Measurements from ENCODE around the gene LCN15.
A peak's percentile ranks its signal among the peaks of the same experiment; 100 is the strongest.
"Not testable (repeated sequence)": the region's sequence is repeated elsewhere in the genome, so short reads cannot be mapped to it uniquely, and the experiment has no call there.

LCN15 gene

DNA sequence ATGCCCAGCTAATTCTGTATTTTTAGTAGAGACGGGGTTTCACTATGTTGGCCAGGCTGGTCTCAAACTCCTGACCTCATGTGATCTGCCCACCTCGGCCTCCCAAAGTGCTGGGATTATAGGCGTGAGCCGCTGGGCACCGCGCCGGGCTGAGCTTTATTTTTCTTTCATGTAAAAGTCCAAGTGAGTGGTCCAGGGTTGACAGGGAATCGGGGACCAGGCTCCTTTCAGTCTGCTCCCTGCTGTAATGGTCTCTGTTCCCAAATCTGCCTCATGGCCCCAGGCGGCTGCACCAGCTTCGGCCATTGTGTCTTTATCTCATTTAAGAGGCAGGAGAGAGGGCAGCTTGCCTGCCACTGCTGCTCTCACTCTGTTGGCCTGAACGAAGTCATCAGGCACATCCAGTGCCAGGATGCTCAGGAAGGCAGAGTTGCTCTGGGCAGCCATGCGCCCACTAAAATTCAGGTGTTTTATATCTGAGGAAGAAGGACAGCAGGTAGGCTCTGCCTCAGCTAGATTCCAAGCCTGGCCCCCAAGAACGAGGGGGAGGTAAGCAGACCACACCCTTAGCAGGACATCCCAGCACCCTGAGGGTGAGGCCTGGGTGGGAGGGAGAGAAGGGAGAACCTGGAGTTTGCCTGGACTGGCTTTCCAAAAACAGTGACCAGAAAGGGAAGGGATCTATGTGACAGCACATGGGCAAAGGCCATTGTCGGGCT is 30.1 kb upstream of the LCN15 start:
- no peak for DNase-seq

DNA sequence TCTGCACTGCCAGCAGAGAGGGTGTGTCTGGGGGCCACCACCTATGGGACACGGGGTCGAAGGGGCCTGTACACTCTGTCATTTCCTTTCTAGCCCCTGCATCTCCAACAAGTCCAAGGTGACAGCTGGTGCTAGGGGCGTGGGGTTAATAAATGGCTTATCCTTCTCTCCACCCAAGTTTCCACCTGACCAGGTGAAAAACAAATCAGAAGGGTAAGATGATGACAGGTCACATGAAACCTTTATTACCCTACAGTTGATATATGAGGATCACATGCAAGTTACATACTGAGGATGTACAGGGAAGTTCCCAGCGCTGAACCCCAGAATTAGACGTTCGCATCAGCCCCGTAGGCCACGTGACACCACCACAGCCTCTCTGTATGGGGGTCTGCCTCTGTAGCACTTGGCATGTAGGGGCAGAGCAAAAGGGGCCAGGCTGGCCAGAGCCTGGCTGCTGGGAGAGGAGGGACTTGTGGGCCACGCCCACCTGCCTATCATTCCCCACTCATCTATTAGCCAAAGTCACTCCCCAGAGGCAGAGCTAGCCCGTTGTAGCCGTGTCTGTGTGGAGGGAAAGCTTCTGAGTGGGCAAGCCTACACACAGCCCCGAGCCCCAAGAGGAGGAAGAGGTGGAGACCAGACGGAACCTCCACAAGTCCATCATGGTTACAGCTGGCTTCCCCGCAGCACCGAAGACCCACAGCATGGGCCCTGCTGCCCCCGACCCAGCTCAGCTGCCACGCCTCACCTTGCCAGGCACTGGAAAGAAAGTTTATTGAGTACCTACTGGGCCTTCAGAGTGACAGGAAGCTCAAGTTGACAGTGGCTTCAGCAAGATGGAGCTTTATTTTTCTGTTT is 29.0 kb upstream of the LCN15 start:
- no peak for DNase-seq

DNA sequence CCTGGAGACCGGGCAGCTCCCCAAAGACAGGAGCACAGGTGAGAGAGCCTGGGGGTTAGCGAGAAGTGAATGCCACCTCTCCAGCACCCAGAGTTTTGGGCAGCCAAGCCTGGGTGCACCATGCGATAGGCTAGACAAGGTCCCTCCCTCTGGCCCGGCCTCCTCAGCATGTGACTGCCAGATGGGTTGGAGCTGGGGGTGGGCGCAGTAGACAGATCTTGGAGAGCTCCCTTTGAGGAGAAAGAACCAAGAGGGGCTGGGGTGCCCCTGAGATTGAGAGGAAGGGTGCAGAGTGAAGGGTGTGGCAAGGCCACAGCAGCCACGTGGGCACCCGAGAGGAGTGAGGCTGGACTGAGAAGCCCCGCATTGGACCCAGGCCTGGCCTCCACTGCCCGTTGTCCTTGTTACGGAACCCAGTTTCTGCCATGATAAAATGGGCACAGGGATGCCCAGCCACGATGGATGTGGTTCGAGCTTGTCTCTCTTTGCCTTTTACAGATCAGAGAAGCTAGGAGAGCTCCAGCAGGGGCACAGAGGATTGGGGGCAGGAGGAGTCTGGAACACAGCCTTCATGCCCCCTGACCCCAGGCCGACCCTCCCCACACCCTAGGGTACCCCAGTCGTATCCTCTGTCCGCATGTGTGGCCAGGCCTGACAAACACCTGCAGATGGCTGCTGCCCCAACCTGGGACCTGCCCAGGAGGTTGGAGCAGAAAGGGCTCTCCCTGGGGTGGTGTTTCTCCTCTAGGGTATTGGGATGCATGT is 28.2 kb upstream of the LCN15 start:
- DNase-seq, result no peak

DNA sequence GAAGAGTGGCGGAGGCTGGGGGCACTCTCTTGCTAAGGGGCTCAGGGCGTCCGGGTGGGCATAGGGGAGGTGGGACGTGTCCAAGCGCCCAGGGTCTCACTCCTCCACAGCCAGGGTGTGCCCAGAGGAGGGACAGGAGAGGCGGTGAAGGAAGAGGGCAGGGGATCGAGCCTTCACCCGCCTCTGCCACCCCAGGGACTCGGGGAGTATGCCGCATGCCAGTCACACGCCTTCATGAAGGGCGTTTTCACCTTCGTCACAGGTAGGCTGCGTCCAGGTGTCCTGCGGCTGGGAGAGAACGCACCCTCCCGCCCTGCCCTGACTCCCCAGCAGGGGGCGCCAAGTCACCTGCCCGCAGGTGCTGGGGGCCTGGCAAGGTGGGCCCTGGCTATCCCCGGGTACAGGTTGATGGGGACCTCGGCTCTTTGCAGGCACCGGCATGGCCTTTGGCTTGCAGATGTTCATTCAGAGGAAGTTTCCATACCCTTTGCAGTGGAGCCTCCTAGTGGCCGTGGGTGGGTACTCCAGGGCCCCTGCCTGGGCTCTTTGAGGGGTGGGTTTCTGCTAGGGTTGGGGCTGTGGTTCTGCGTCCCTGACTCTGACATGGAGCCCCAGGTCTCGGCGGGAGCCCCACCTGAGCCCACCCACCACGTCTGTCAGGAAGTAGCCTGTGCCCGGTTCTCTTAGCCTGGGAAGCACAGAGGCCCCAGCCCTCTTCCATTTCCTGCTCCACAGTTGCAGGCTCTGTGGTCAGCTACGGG is 27.4 kb upstream of the LCN15 start:
- peak; percentile 39 to 46 for DNase-seq

DNA sequence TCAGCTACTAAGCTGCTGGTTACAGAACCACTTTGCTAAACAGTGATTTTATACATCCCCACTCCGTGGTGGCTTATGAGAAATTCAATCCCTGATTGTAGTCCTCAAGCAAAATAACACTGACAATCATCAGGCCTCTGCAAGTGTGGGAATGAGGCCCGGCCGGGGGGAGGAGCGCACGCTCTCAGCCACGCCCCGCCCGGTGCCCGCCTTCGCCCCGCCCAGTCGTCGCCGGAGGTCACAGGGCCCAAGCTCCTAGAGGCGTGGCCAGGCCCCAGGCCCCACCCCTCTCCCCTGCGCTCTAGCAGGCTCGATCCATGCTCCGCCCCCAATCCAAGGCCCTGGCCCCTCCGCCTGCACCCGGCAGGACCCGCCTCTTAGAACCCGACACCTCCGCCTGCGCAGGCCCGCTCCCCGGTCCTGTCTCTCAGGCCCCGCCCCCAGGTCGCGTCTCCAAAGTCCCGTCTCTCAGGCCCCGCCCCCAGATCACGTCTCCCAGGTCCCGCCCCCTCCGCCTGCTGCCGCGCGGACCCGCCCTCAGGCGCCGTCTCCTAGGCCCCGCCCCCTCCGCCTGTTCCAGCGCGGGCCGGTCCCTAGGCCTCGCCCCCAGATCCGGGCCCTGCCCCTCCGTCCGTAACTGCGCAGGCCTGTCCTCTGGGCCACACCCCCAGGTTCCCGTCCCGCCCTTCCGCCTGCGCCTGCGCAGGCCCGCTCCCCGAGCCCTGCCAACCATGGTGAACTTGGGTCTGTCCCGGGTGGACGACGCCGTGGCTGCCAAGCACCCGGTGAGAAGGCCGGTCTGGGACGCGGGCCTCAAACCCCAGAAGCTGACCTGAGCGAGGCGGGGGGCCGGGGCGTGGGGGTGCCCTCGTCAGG is 26.6 kb upstream of the LCN15 start, which contains the start of gene TMEM141:
TMEM141 (plus strand) TSS at position 705 of the 876 bp plus-strand sequence; CDS start at position 732, 27 bp downstream.
- peak; percentile 98 to 99 for DNase-seq

DNA sequence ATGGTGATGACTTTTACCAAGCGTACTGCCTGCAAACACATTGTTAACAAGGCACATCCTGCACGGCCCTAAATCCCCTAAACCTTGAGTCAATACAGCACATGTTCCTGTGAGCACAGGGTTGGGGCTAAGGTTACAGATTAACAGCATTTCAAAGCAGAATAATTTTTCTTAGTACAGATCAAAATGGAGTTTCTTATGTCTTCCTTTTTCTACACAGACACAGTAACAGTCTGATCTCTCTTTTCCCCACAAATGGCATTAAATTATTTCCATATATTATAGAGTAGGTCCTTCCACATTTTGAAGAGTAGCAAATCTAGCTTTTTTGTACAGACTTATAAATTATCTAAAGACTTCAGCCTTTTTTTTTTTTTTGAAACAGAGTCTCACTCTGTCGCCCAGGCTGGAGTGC is 25.2 kb upstream of the LCN15 start:
- DNase-seq, result no peak

DNA sequence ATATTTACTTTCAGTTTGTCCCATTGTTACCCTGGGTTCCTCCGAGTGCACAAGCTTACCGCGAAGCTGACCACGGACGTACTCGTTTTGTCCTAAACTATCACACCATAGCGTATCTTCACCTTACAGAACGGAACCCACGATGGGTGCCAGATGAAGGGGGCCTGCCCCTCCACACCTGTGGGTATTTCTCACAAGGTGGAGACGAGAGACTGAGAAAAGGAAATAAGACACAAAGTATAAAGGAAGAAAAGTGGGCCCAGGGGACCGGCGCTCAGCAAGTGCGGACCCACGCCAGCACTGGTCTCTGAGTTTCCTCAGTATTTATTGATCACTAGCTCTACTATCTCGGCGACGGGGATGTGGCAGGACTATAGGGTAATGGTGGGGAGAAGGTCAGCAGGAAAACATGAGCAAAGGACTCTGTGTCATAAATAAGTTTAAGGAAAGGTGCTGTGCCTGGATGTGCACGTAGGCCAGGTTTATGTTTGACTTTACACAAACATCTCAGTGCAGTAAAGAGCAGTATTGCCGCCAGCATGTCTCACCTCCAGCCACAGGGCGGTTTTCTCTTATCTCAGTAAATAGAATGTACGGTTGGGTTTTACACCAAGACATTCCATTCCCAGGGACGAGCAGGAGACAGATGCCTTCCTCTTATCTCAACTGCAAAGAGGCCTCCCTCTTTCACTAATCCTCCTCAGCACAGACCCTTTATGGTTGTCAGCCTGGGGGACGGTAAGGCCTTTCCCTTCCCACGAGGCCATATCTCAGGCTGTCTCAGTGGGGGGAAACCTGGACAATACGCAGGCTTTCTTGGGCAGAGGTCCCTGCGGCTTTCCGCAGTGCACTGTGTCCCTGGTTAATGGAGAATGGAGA is 24.6 kb upstream of the LCN15 start:
- DNase-seq, result peak; percentile 26 to 35

DNA sequence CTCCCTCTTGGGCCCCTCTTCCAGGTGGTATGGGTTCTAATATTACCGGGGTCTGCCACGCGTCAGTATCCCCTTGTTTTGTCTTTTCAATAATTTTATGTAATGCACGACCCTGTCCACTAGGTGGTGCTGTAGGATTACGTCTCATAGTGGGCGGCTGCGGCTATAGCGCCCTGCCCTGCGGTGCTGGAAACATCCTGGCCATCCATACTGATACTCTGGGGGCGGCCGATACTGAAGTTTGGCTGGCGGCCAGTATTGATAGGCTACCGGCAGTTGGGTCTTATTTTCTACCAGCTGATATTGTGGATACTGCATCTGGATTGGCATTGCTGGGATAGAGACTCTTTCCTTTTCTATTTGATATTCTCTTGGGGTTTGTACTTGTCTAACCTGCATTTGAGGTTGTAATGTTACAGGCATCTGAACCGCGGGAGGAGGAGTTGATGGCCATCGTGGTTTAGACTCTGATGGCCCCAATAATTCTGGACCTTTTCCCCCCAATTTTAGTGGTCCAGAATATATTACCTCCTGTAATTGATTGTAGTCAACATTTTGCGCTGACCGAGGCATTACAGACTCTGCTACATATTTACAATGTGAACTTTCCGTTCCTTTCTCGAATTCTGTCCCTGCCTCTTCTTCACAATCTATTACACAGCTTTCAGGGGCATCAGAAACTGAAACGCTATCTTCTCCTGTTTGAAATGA is 23.5 kb upstream of the LCN15 start:
- DNase-seq, result peak; percentile 72 to 84

DNA sequence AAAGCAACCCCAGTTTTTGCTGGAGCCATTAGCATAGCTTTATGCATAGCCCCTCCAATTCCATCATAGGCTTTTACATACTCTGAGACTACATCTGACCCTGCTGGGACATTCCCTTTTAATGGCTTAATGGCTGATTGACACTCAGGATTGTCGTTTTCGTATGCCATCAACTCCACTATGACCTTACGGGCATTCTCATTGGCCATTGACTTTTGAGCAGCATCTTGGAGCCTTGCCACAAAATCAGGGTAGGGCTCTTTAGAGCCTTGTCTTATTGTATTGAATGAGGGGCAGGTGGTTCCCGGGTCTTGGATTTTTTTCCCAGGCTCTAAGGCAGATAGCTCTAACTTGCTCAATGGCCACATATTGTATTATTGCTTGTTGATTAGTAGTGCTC is 22.7 kb upstream of the LCN15 start:
- DNase-seq, result not testable (repeated sequence)

DNA sequence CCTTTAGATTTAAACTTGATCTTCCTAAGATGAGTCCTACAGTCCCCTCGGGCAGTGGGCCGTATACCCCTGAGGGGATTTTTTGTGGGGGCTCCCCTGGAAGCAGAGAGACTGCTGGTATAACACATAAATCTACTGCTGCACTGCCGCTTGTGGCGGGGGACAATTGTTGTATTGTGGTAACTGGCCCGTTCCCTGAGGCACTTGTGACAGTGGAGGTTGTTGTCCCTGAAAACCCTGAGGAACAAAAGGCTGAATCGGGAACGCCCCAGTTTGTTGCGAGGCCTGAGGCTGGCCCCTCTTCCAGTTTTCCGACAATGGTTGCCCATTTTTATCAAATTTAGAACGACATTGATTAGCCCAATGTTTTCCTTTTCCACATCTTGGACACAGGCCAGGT is 22.1 kb upstream of the LCN15 start:
- DNase-seq, result no peak

DNA sequence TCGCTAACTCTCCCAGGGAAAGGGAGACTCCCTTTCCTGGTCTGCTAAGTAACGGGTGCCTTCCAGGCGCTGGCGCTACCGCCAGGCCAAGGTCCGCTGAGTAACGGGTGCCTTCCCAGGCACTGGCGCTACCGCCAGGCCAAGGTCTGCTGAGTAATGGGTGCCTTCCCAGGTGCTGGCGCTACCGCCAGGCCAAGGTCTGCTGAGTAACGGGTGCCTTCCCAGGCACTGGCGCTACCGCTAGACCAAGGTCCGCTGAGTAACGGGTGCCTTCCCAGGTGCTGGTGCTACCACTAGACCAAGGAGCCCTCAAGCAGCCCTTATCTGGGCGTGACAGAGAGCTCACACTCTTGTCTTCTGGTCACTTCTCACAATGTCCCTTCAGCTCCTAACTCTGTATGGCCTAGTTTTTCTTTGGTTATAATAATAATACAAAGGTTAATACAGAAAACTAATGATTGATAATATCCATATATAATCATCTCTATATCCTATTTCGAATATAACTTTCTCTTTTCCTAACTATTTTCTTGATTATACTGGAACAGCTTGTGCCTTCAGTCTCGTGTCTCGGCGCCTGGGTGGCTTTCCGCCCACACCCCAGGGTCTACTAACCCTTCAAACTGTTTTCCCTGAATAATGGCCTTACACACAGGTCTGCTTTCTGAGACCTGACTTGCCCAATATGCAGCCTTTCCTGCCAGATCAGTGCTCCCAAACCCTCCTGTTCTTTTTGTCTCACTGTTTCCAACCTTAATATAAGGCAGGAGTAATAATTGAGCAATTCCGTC is 21.4 kb upstream of the LCN15 start:
- DNase-seq, result not testable (repeated sequence)

DNA sequence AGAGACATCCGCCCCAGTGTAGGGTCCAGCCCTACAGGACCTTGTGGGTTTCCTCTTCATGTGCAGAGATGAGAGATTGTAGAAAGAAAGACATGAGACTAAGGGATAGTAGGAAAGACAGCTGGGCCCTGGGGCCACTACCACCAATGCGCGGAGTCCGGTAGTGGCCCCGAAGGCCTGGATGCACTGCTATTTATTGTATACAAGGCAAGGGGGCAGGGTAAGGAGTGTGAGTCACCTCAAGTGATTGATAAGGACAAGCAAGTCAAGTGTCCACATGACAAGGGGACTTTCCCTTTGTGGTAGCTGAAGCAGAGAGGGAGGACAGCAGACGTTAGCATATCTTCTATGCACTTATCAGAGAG is 20.7 kb upstream of the LCN15 start:
- no peak for DNase-seq

DNA sequence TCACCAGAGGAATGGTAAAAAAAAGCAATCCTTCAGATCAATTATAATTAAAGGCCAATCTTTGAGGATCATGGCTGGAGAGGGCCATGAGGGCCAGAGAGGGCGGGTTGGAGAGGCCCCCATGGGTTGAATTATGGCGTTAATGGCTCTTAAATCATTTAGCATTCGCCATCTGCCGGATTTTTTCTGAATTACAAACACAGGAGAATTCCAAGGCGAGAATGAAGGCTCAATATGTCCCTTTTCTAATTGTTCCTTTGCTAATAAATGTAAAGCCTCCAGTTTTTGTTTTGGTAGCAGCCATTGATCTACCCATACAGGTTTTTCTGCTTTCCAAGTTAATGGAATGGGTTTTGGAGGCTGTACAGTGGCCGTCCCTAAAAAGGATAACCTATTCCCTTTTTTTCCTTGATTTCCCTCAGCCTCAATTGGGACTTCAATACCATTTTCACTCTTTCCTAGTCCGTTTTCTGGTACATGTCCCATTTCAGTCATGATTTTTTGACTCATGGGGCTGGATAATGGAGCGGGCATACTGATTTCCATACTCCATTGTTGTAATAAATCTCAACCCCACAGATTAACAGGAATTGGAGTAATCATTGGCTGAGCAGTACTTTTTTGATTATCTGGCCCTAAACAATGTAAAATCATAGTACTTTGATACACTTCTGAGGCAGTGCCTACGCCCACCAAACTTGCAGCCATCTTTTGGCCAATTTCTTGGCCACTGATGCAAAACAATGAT is 20.1 kb upstream of the LCN15 start:
- DNase-seq, result peak; percentile 62 to 63

DNA sequence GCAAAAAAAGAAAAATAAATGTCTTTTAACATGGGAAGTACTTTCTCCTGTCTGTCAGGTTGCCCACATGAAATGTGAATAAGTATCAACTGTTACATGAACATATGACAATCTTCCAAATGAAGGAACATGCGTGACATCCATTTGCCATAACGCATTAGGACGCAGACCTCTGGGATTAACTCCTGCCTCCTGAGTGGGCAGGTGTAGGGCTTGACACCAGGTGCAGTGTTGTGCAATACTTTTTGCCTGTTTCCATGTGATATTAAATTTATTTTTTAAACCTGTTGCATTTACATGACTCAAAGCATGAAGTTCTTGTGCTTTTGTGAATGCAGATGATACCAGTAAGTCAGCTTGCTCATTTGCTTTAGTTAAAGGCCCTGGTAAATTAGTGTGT is 18.1 kb upstream of the LCN15 start:
- DNase-seq, result no peak

DNA sequence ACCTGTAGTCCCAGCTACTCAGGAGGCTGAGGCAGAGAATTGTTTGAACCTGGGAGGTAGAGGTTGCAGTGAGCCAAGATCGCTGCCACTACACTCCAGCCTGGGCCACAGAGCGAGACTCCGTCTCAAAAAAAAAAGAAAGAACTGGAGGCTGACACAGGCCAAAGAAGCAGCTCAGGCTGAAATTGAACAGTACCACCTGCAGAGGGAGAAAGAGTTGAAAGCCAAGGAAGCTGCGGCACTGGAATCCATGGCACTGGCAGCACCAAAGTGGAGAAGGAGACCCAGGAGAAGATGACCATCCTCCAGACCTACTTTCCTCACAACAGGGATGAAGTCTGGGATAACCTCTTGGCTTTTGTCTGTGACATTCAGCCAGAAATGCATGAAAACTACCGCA is 15.5 kb upstream of the LCN15 start:
- DNase-seq, result no peak

DNA sequence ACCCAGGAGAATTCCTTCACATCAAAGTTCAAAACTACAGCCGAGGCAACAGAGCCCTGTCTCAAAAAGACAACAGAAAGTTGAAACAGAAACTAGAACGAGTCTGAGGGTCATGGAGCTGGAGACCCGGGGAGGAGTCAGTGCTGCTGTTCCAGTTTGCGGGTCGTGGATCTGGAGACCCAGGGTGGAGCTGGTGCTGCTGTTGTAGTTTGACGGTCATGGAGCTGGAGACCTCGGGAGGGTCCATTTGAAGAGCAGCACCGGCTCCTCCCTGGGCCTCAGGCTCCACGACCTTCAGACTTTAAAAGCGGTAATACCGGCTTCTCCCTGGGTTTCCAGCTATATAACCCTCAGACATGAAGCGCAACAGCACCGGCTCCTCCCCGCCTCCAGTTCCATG is 13.0 kb upstream of the LCN15 start:
- no peak for DNase-seq

DNA sequence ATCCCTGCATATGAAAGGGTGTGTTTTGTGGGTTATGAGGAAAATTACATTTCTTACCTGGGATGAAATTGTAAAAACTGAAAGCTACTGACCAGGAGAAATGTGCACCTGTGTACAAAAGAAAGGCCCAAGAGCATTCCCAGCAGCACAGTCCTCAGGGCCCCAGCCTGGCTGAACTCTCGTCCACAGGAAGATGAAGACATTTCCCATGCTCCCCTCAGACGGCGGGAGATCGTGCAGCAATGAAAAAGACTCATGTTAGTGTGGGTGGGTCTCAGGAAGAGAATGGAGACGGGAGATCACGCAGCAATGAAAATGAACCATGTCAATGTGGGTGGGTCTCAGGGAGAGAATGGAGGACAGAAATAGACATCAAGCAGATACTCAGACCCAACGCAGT is 12.6 kb upstream of the LCN15 start:
- no peak for DNase-seq

DNA sequence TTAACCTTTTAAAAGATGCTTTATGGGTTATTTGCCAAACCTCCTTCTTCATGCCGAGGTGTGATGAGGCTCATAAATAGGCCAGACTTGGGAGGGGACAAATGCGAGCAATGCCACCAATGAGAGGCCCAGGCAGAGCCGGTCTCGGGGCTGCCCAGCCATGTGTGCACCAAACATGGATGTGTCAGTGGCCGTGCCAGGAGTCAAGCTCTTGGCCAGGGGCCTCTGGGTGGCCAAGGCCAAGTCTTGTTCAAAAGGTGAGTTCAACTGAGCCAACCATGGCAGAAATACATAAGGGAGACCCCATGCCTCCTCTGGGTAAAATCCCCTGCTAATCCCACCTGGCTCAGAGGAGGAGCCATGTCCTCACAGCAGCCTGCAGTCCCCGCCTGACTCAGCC is 10.9 kb upstream of the LCN15 start:
- DNase-seq, result no peak

Measured in SHP77 (cell line).